Effector memory CD4-positive, alpha-beta T cell (primary cell): ENCODE measurements around the gene ITGB7.

Experiments
- DNase-seq, 3 donors: peaks; one replicate each; pipeline ENCODE4 v3.0.0-alpha.2; 2020
- H3K27ac ChIP-seq: 2 replicates; pipeline ENCODE4 v1.7.0; 2013; ENCODE audit warnings: mild to moderate bottlenecking, low read length, moderate library complexity; ENCODE audit not compliant: insufficient read depth, poor library complexity, severe bottlenecking
- H3K27me3 ChIP-seq: replicated peaks from 2 replicates; pipeline ENCODE4 v1.7.0; 2013; ENCODE audit warnings: mild to moderate bottlenecking, low read length; ENCODE audit not compliant: insufficient read depth, control insufficient read depth, poor library complexity, severe bottlenecking
- H3K36me3 ChIP-seq: 2 replicates; pipeline ENCODE4 v1.7.0; 2013; ENCODE audit warnings: mild to moderate bottlenecking, low read length, moderate library complexity; ENCODE audit not compliant: control insufficient read depth, insufficient read depth
- H3K4me1 ChIP-seq: 2 replicates; pipeline ENCODE4 v1.7.0; 2013; ENCODE audit warnings: low read length, mild to moderate bottlenecking; ENCODE audit not compliant: control insufficient read depth, insufficient read depth, poor library complexity, severe bottlenecking
- H3K4me3 ChIP-seq: 2 replicates; pipeline ENCODE4 v1.7.0; 2013; ENCODE audit warnings: low read length, low read depth, mild to moderate bottlenecking; ENCODE audit not compliant: insufficient read depth, poor library complexity, severe bottlenecking
- H3K9me3 ChIP-seq: 2 replicates; pipeline ENCODE4 v1.7.0; 2013; ENCODE audit warnings: mild to moderate bottlenecking, low read length, moderate library complexity; ENCODE audit not compliant: control insufficient read depth

ITGB7 gene

GRCh38 chr12:53190108-53190729 lies 16.8 kb downstream of the ITGB7 start:
- peak in 2 of 3 donors; percentile 15 to 28 for DNase-seq
- H3K36me3 ChIP-seq, result peaks cover 86% of the 10 kb centered on the region
- no peaks in the 10 kb centered on the region for H3K27me3 ChIP-seq
- no peak overlapping the region for H3K4me3 ChIP-seq
- peaks cover 5% of the 10 kb centered on the region for H3K4me1 ChIP-seq
- no peak overlapping the region for H3K27ac ChIP-seq
- H3K9me3 ChIP-seq, result no peaks in the 10 kb centered on the region

GRCh38 chr12:53187145-53187899 lies 19.7 kb downstream of the ITGB7 start:
- peaks cover 82% of the 10 kb centered on the region for H3K36me3 ChIP-seq
- DNase-seq, result no peak
- H3K27me3 ChIP-seq, result no peaks in the 10 kb centered on the region
- no peak overlapping the region for H3K27ac ChIP-seq
- peaks cover 10% of the 10 kb centered on the region for H3K4me1 ChIP-seq
- H3K4me3 ChIP-seq, result no peak overlapping the region
- no peaks in the 10 kb centered on the region for H3K9me3 ChIP-seq

GRCh38 chr12:53186745-53187144 lies 20.3 kb downstream of the ITGB7 start:
- no peaks in the 10 kb centered on the region for H3K9me3 ChIP-seq
- peaks cover 82% of the 10 kb centered on the region for H3K36me3 ChIP-seq
- no peaks in the 10 kb centered on the region for H3K27me3 ChIP-seq
- no peak overlapping the region for H3K4me3 ChIP-seq
- no peak overlapping the region for H3K27ac ChIP-seq
- no peak for DNase-seq
- H3K4me1 ChIP-seq, result peaks cover 15% of the 10 kb centered on the region

GRCh38 chr12:53185582-53186153 lies 21.4 kb downstream of the ITGB7 start:
- no peak for DNase-seq
- Histone ChIP-seq H3K9me3 (no peaks in the 10 kb centered on the region), H3K4me3 (no peak overlapping the region), H3K27me3 (no peaks in the 10 kb centered on the region), H3K36me3 (peaks cover 72% of the 10 kb centered on the region), H3K27ac (no peak overlapping the region), H3K4me1 (peaks cover 23% of the 10 kb centered on the region)

- no peak overlapping the region for H3K27ac ChIP-seq
- peaks cover 70% of the 10 kb centered on the region for H3K36me3 ChIP-seq
- no peak for DNase-seq
- H3K9me3 ChIP-seq, result no peaks in the 10 kb centered on the region
- H3K27me3 ChIP-seq, result no peaks in the 10 kb centered on the region
- peaks cover 20% of the 10 kb centered on the region for H3K4me1 ChIP-seq
- no peak overlapping the region for H3K4me3 ChIP-seq
These were observed 22.2 kb downstream of the ITGB7 start for GRCh38 chr12:53184828-53185227.

GRCh38 chr12:53182903-53183302 lies 24.1 kb downstream of the ITGB7 start:
- Histone ChIP-seq H3K36me3 (peaks cover 58% of the 10 kb centered on the region), H3K4me1 (peaks cover 28% of the 10 kb centered on the region), H3K27ac (no peak overlapping the region), H3K4me3 (no peak overlapping the region), H3K9me3 (no peaks in the 10 kb centered on the region), H3K27me3 (no peaks in the 10 kb centered on the region)
- no peak for DNase-seq

- Histone ChIP-seq H3K4me1 (peaks cover 28% of the 10 kb centered on the region), H3K4me3 (peak overlapping the region; percentile 78), H3K36me3 (peaks cover 48% of the 10 kb centered on the region), H3K9me3 (no peaks in the 10 kb centered on the region), H3K27ac (peak overlapping the region; percentile 91), H3K27me3 (no peaks in the 10 kb centered on the region)
- no peak for DNase-seq
These were observed 25.1 kb downstream of the ITGB7 start for GRCh38 chr12:53181935-53182334.

GRCh38 chr12:53180931-53181645 lies 26.0 kb downstream of the ITGB7 start:
- Histone ChIP-seq H3K27me3 (no peaks in the 10 kb centered on the region), H3K9me3 (no peaks in the 10 kb centered on the region), H3K27ac (peak overlapping the region; percentile 91), H3K4me3 (peak overlapping the region; percentile 78), H3K4me1 (peaks cover 28% of the 10 kb centered on the region), H3K36me3 (peaks cover 40% of the 10 kb centered on the region)
- no peak for DNase-seq

GRCh38 chr12:53180220-53180930 lies 26.7 kb downstream of the ITGB7 start, which contains the start of the genes CSAD and ZNF740:
Gene CSAD (minus strand): TSS chr12:53180925. CDS start chr12:53173470, 7,455 bp downstream.
Gene ZNF740 (plus strand): TSS chr12:53180722. CDS start chr12:53181984, 1,262 bp downstream.
- H3K36me3 ChIP-seq, result peaks cover 32% of the 10 kb centered on the region
- peak; percentile 94 to 97 (median 96) for DNase-seq
- H3K4me3 ChIP-seq, result peak within 1 kb of the TSS; percentile 78
- H3K27me3 ChIP-seq, result no peaks in the 10 kb centered on the region
- no peaks in the 10 kb centered on the region for H3K9me3 ChIP-seq
- H3K4me1 ChIP-seq, result peaks cover 28% of the 10 kb centered on the region
- H3K27ac ChIP-seq, result peak within 1 kb of the TSS; percentile 91
